Upper lobe of left lung (tissue), 6 donors: ENCODE measurements around the gene DSCAM. TPM values are rescaled to one million over a fixed set of nuclear protein-coding genes. Genes with fewer than 3 reads are reported as not detected.

Experiments
- ATAC-seq, 2 donors: fragments of 200-7000 bp; cut with Tn5 transposase; one replicate each; pipeline ENCODE4 v1.9.1; 2022; ENCODE audit warnings: mild to moderate bottlenecking in 2 of 2, moderate library complexity in 2 of 2; ENCODE audit not compliant: low FRiP score in 2 of 2
- DNase-seq, 2 donors: peaks; one replicate each; pipeline ENCODE4 v3.0.0-alpha.2; 2019 to 2020
- H3K27ac ChIP-seq, 4 donors: fragments of 200-600 bp; sonication (generic); one replicate each; pipeline ENCODE4 v1.5.1; 2016 to 2019
- H3K27me3 ChIP-seq, 4 donors: fragments of 200-600 bp; sonication (generic); one replicate each; pipeline ENCODE4 v1.5.1; 2017 to 2019
- H3K36me3 ChIP-seq, 4 donors: fragments of 200-600 bp; sonication (generic); one replicate each; pipeline ENCODE4 v1.5.1; 2016 to 2019
- H3K4me1 ChIP-seq, 4 donors: fragments of 200-600 bp; sonication (generic); one replicate each; pipeline ENCODE4 v1.5.1; 2018 to 2019
- H3K4me3 ChIP-seq, 4 donors: fragments of 200-600 bp; sonication (generic); one replicate each; pipeline ENCODE4 v1.5.1; 2017 to 2019; ENCODE audit warnings: mild to moderate bottlenecking in 2 of 4, moderate library complexity in 1 of 4
- H3K9me3 ChIP-seq, 4 donors: fragments of 200-600 bp; sonication (generic); one replicate each; pipeline ENCODE4 v1.5.1; 2018 to 2019
- CTCF ChIP-seq, 6 experiments: fragments of 450-650 bp in 4 of 6; fragments of 200-600 bp in 2 of 6; sonication (generic) in 2 of 6; IDR thresholded peaks; one replicate each; pipeline ENCODE4 v1.5.1; 2016 to 2019; ENCODE audit warnings: antibody characterized with exemption in 6 of 6
- EP300 ChIP-seq, 4 donors: sonication (generic); formaldehyde crosslinking; IDR thresholded peaks; one replicate each; pipeline ENCODE4 v1.5.1; 2017; ENCODE audit warnings: antibody characterized with exemption in 4 of 4, control low read depth in 2 of 4
- POLR2A ChIP-seq, 4 donors: fragments of 450-650 bp; IDR thresholded peaks; one replicate each; pipeline ENCODE4 v1.5.1; 2016 to 2017; ENCODE audit warnings: antibody characterized with exemption in 4 of 4, mild to moderate bottlenecking in 2 of 4
- POLR2AphosphoS5 ChIP-seq, 2 donors: sonication (generic); formaldehyde crosslinking; IDR thresholded peaks; one replicate each; pipeline ENCODE4 v1.5.1; 2017; ENCODE audit warnings: antibody characterized with exemption in 2 of 2
- WGBS, 2 donors: methylation state at CpG; one replicate each; pipeline ENCODE4 v1.1.5; 2017 to 2018; 5-methylcytosine and 5-hydroxymethylcytosine counted together
- total RNA-seq, 6 donors: library from RNA; depleted of rRNA in 4 of 6; stranded (reverse); fragments of >200 nt in 4 of 6; gene quantifications; one replicate each; pipeline versions ENCODE4 v1.1.0 to v1.2.1, GENCODE V29; 2016 to 2021
- donor health status: DM: no; HTN: no; CAD: no; lungs with moderate emphysema.
- donor health status: DM: no; HTN: yes; CAD: no; lungs with severe emphysema.

DSCAM gene
- total RNA-seq, 6 donors from 2014 or later, result under 0.01 to 0.61 (median 0.26) TPM; not detected in 1

DNA sequence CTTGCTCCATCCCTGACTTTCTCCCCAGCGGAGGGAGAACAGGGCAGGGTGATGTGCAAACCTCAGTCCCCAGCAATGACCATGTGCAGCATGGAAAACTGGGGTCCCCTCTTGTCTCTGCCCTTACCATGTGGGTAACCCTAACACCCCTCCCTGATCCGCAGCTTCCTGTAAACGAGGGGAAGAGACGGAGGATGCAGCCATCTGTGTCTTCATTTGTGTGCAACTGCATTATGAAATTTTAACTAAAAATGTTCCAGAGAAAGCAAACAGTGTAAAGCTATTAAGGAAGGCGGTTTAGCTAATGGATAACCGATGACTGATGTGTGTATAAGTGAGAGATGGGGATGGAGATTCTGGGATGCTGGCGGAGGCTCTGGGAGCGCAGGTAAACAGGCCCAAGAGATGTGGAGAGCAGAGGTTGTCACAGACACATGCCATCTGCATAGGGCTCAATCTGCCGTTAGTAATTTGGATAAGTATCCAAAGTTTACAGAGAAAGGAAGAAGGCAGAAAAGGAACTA lies 206.6 kb downstream of the DSCAM start:
- H3K9me3 ChIP-seq, result peaks cover 0 to 12% (median 3%) of the 10 kb centered on the region in 4 donors
- DNase-seq (no peak), ATAC-seq (no peak)
- TF ChIP-seq CTCF (IDR thresholded peaks at IDR 0.05), result no peak
- no peak for TF ChIP-seq POLR2A (IDR thresholded peaks at IDR 0.05)
- no peak for TF ChIP-seq EP300 (IDR thresholded peaks at IDR 0.05)
- TF ChIP-seq POLR2AphosphoS5 (IDR thresholded peaks at IDR 0.05), result no peak
- no peak overlapping the region for H3K4me3 ChIP-seq
- WGBS, 2 donors, result 70 to 71% methylated on average over 9 of the region's 9 CpGs
- H3K27ac ChIP-seq, result no peak overlapping the region
- no peaks in the 10 kb centered on the region for H3K36me3 ChIP-seq
- H3K4me1 ChIP-seq, result no peaks in the 10 kb centered on the region
- no peaks in the 10 kb centered on the region for H3K27me3 ChIP-seq

DNA sequence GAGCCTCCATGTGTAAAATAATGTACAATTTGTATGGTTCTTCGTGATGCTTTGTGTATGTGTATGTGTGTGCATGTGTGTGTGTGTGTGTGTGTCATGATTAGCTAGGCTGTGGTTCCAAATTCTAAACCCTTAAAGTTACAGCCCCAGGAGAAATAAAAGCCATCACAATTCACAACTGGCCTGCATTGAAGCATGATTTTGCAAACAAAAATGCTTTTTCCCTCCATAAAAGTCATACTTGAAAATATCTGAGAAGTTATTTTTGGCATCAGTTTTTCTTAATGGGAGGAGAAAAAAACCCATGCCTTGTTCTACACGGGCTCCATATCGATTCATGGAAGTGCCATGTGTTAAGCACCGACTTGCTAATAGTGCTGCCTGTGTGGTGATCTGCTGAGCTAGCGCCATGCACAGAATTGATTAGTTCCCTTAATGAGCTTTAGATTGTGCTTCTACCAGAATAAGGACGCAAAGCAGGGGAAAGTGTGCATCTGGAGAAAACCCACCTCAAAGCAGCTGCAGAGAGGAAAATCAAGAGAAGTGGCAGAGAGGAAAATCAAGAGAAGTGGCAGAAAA lies 207.3 kb downstream of the DSCAM start:
- TF ChIP-seq POLR2AphosphoS5 (IDR thresholded peaks at IDR 0.05) (no peak), CTCF (IDR thresholded peaks at IDR 0.05) (no peak), POLR2A (IDR thresholded peaks at IDR 0.05) (no peak), EP300 (IDR thresholded peaks at IDR 0.05) (no peak)
- no peak for ATAC-seq

GRCh38 chr21:40638466-40639251 lies 208.3 kb downstream of the DSCAM start:
- Histone ChIP-seq H3K9me3 (no peaks in the 10 kb centered on the region), H3K27me3 (no peaks in the 10 kb centered on the region), H3K36me3 (no peaks in the 10 kb centered on the region), H3K4me1 (no peaks in the 10 kb centered on the region), H3K4me3 (no peak overlapping the region), H3K27ac (no peak overlapping the region)
- ATAC-seq, result no peak
- 79 to 85% methylated on average over 17 of the region's 17 CpGs for WGBS, 2 donors
- DNase-seq, result no peak
- no peak for TF ChIP-seq EP300 (IDR thresholded peaks at IDR 0.05)
- TF ChIP-seq CTCF (IDR thresholded peaks at IDR 0.05), result no peak
- no peak for TF ChIP-seq POLR2AphosphoS5 (IDR thresholded peaks at IDR 0.05)
- TF ChIP-seq POLR2A (IDR thresholded peaks at IDR 0.05), result no peak

More for the DNA sequence above, 207.3 kb downstream of the DSCAM start:
- Histone ChIP-seq H3K4me3 (no peak overlapping the region), H3K27ac (no peak overlapping the region), H3K4me1 (no peaks in the 10 kb centered on the region), H3K27me3 (no peaks in the 10 kb centered on the region), H3K36me3 (no peaks in the 10 kb centered on the region), H3K9me3 (peaks cover 0 to 9% (median 3%) of the 10 kb centered on the region in 4 donors)
- 67 to 70% methylated on average over 6 of the region's 6 CpGs for WGBS, 2 donors
- DNase-seq, result no peak

DNA sequence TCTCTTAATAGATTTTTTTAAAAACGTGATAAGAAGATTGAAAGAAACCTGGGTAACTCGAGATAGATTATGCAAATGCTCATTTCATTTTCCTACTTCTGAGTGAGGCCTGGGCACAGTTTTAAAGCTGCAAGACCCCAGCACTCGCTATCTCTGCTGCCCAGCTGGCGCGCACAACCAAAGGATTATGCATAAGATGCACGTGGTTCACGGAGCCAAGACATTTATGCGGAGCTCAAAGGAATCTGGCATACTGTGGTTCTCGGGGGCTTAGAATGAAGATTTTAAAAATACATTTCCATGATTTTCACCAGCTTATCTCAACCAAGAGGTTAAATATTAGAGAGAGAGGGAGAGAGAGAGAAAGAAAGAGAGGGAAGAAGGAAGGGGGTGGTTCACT lies 210.9 kb downstream of the DSCAM start:
- Histone ChIP-seq H3K9me3 (no peaks in the 10 kb centered on the region), H3K36me3 (no peaks in the 10 kb centered on the region), H3K27me3 (no peaks in the 10 kb centered on the region), H3K4me1 (no peaks in the 10 kb centered on the region), H3K4me3 (no peak overlapping the region), H3K27ac (no peak overlapping the region)
- ATAC-seq, result no peak
- 83 to 89% methylated on average over 9 of the region's 9 CpGs for WGBS, 2 donors
- TF ChIP-seq POLR2AphosphoS5 (IDR thresholded peaks at IDR 0.05) (no peak), CTCF (IDR thresholded peaks at IDR 0.05) (no peak), POLR2A (IDR thresholded peaks at IDR 0.05) (no peak), EP300 (IDR thresholded peaks at IDR 0.05) (no peak)
- DNase-seq, result no peak
